GM21528 (cell line): ENCODE data around the gene NFATC2.

ENCODE experiments used
- ATAC-seq: cut with Tn5 transposase; IDR thresholded peaks from one replicate; pipeline ENCODE4 v1.9.1; 2021; ENCODE audit warnings: mild to moderate bottlenecking, moderate library complexity; ENCODE audit not compliant: unreplicated experiment, low FRiP score

NFATC2 gene

GRCh38 chr20:51368461-51369211 lies 173.9 kb downstream of the NFATC2 start:
- ATAC-seq, result no peak

GRCh38 chr20:51366155-51366886 lies 176.2 kb downstream of the NFATC2 start:
- no peak for ATAC-seq

GRCh38 chr20:51365670-51366069 lies 176.8 kb downstream of the NFATC2 start:
- no peak for ATAC-seq

- ATAC-seq, result no peak
Measured at GRCh38 chr20:51363813-51364212, 178.7 kb downstream of the NFATC2 start.

- no peak for ATAC-seq
Measured at GRCh38 chr20:51363378-51363777, 179.1 kb downstream of the NFATC2 start.

GRCh38 chr20:51362254-51362653 lies 180.3 kb downstream of the NFATC2 start:
- ATAC-seq, result no peak

GRCh38 chr20:51361258-51361657 lies 181.3 kb downstream of the NFATC2 start:
- no peak for ATAC-seq

- ATAC-seq, result no peak
Measured at GRCh38 chr20:51360451-51361201, 181.9 kb downstream of the NFATC2 start.

- no peak for ATAC-seq
Measured at GRCh38 chr20:51359947-51360346, 182.6 kb downstream of the NFATC2 start.

- ATAC-seq, result no peak
Measured at GRCh38 chr20:51359401-51359800, 183.1 kb downstream of the NFATC2 start.

GRCh38 chr20:51358032-51358724 lies 184.3 kb downstream of the NFATC2 start:
- ATAC-seq, result no peak

- no peak for ATAC-seq
Measured at GRCh38 chr20:51357543-51357942, 185.0 kb downstream of the NFATC2 start.

GRCh38 chr20:51356871-51357270 lies 185.6 kb downstream of the NFATC2 start:
- ATAC-seq, result no peak

GRCh38 chr20:51354769-51355319 lies 187.7 kb downstream of the NFATC2 start:
- no peak for ATAC-seq

- ATAC-seq, result no peak
Measured at GRCh38 chr20:51354191-51354768, 188.2 kb downstream of the NFATC2 start.

- no peak for ATAC-seq
Measured at GRCh38 chr20:51353491-51353890, 189.0 kb downstream of the NFATC2 start.

- no peak for ATAC-seq
Measured at GRCh38 chr20:51352791-51353190, 189.7 kb downstream of the NFATC2 start.

- no peak for ATAC-seq
Measured at GRCh38 chr20:51350941-51351631, 191.4 kb downstream of the NFATC2 start.

GRCh38 chr20:51348876-51349275 lies 193.6 kb downstream of the NFATC2 start:
- ATAC-seq, result no peak
